Upper lobe of right lung (tissue), 1 donor: ENCODE measurements around the gene RAD54L2. TPM values are rescaled to one million over a fixed set of nuclear protein-coding genes. Genes with fewer than 3 reads are reported as not detected.
"Not testable (repeated sequence)": the region's sequence is repeated elsewhere in the genome, so short reads cannot be mapped to it uniquely, and the experiment has no call there.

Experiments
- ATAC-seq: fragments of 200-7000 bp; cut with Tn5 transposase; one replicate; pipeline ENCODE4 v1.9.1; 2020; ENCODE audit warnings: mild to moderate bottlenecking, moderate library complexity
- DNase-seq: peaks from one replicate; pipeline ENCODE4 v3.0.0-alpha.2; 2020
- H3K27ac ChIP-seq: fragments of 200-600 bp; one replicate; pipeline ENCODE4 v1.8.0; 2022
- H3K27me3 ChIP-seq: fragments of 200-600 bp; one replicate; pipeline ENCODE4 v1.8.0; 2022; ENCODE audit warnings: mild to moderate bottlenecking
- H3K36me3 ChIP-seq: fragments of 200-600 bp; one replicate; pipeline ENCODE4 v1.8.0; 2022
- H3K4me1 ChIP-seq: fragments of 200-600 bp; one replicate; pipeline ENCODE4 v1.8.0; 2022
- H3K4me3 ChIP-seq: fragments of 200-600 bp; one replicate; pipeline ENCODE4 v1.8.0; 2022; ENCODE audit warnings: mild to moderate bottlenecking
- H3K9me3 ChIP-seq: fragments of 200-600 bp; one replicate; pipeline ENCODE4 v1.8.0; 2022
- intact Hi-C: fragments of 100-400 bp; cut with DNase I; formaldehyde crosslinking; loops from one replicate; pipeline ENCODE4 v1.11.0; 2022
- total RNA-seq: library from RNA; stranded (reverse); fragmentation: NEBNext Ultra II Directional; extraction: Animal tissue kit (Norgen Biotek cat#: 25700); gene quantifications from one replicate; pipeline ENCODE4 v1.2.1, GENCODE V29; 2021
- TF ChIP-seq, protein P1 (sequence below): fragments of 200-600 bp; IDR thresholded peaks from one replicate; pipeline ENCODE4 v1.8.0; 2022; ENCODE audit warnings: antibody characterized with exemption
- donor health status: DM: no; HTN: yes; CAD: no; lungs with severe emphysema.

Gene RAD54L2
- total RNA-seq, 1 donor from 2014 or later = 27.9 TPM

DNA sequence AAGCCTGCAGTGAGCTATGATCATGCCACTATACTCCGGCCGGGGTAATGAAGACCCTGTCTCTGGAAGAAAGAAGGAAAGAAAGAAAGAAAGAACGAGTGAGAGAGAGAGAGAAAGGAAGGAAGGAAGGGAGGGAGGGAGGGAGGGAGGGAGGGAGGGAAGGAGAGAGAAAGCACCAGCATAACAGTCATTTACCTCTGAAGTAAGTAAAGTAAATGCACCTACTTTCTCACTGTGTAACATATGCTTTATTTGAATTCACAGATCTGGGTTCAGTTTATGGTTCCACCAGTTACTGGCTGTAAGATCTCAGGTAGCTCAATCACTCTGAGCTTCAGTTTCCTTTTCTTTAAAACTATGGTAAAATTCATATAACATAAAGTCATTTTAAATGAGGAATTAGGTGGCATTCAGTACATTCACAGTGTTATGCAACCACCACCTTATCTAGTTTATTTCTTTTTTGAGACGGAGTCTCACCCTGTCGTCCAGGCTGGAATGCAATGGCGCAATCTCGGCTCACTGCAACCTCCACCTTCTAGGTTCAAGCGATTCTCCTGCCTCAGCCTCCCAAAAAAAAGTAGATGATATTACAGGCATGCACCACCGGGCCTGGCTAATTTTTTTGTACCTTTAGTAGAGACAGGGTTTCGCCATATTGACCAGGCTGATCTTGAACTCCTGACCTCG is 16.1 kb upstream of the RAD54L2 start:
- intact Hi-C loops = no loop called here
- H3K36me3 ChIP-seq = no peaks in the 10 kb centered on the region
- no peak overlapping the region for H3K27ac ChIP-seq
- DNase-seq = no peak
- TF ChIP-seq, protein P1, sequence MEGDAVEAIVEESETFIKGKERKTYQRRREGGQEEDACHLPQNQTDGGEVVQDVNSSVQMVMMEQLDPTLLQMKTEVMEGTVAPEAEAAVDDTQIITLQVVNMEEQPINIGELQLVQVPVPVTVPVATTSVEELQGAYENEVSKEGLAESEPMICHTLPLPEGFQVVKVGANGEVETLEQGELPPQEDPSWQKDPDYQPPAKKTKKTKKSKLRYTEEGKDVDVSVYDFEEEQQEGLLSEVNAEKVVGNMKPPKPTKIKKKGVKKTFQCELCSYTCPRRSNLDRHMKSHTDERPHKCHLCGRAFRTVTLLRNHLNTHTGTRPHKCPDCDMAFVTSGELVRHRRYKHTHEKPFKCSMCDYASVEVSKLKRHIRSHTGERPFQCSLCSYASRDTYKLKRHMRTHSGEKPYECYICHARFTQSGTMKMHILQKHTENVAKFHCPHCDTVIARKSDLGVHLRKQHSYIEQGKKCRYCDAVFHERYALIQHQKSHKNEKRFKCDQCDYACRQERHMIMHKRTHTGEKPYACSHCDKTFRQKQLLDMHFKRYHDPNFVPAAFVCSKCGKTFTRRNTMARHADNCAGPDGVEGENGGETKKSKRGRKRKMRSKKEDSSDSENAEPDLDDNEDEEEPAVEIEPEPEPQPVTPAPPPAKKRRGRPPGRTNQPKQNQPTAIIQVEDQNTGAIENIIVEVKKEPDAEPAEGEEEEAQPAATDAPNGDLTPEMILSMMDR = no peak
- no peaks in the 10 kb centered on the region for H3K4me1 ChIP-seq
- H3K9me3 ChIP-seq = no peaks in the 10 kb centered on the region
- no peak overlapping the region for H3K4me3 ChIP-seq
- ATAC-seq = no peak
- no peaks in the 10 kb centered on the region for H3K27me3 ChIP-seq

DNA sequence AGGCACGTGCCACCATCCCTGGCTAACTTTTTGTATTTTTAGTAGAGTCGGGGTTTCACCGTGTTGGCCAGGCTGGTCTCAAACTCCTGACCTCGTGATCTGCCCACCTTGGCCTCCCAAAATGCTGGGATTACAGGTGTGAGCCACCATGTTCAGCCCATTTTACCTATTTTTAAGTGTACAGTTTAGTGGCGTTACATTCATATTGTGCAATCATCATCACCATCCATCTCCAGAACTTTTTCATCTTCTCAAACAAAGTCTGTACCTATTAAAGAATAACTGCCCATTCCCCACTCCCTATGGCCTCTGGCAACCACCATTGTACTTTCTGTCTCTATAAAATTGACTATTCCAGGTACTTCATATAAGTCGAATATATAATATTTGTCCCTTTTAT is 13.6 kb upstream of the RAD54L2 start:
- H3K27me3 ChIP-seq, H3K36me3 ChIP-seq, H3K4me1 ChIP-seq, intact Hi-C loops, H3K4me3 ChIP-seq, DNase-seq, H3K27ac ChIP-seq, H3K9me3 ChIP-seq, ATAC-seq: not testable (repeated sequence)

GRCh38 chr3:51530485-51530884 is 8.0 kb upstream of the RAD54L2 start:
- Histone ChIP-seq H3K4me3 (no peak overlapping the region), H3K9me3 (no peaks in the 10 kb centered on the region), H3K36me3 (no peaks in the 10 kb centered on the region), H3K27me3 (no peaks in the 10 kb centered on the region), H3K4me1 (no peaks in the 10 kb centered on the region), H3K27ac (no peak overlapping the region)
- no peak for ATAC-seq
- TF ChIP-seq, protein P1 = no peak
- no peak for DNase-seq
- intact Hi-C loops = no loop called here

GRCh38 chr3:51535146-51536019 is 3.1 kb upstream of the RAD54L2 start:
- DNase-seq (no peak), ATAC-seq (no peak)
- no peak overlapping the region for H3K4me3 ChIP-seq
- TF ChIP-seq, protein P1 = no peak
- H3K27me3 ChIP-seq = no peaks in the 10 kb centered on the region
- intact Hi-C loops = no loop called here
- H3K27ac ChIP-seq = no peak overlapping the region
- no peaks in the 10 kb centered on the region for H3K9me3 ChIP-seq
- H3K36me3 ChIP-seq = no peaks in the 10 kb centered on the region
- peaks cover 16% of the 10 kb centered on the region for H3K4me1 ChIP-seq

- peaks cover 18% of the 10 kb centered on the region for H3K4me1 ChIP-seq
- intact Hi-C loops = not testable (repeated sequence)
Measured at GRCh38 chr3:51537631-51538030, 888 bp upstream of the RAD54L2 start.

DNA sequence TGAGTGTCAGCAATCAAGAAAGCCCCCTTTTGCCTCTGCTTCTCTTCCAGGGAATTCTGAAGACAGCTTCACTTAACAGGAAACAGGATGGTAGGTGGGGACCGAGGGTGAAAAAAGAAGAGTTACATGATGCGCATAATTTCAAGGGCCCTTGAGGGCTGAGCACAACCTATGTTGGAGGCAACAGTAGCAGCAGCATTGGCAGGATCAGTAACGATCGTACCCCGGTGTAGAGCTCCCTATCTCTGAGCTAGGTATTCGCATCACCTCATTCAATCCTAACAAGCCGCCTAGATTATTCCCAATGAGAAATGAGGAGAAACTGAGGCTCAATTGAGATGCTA is 432 bp upstream of the RAD54L2 start:
- Histone ChIP-seq H3K9me3 (no peaks in the 10 kb centered on the region), H3K27ac (peak overlapping the region; percentile 93), H3K4me3 (peak overlapping the region; percentile 96), H3K27me3 (no peaks in the 10 kb centered on the region), H3K4me1 (peaks cover 18% of the 10 kb centered on the region), H3K36me3 (peaks cover 7% of the 10 kb centered on the region)
- DNase-seq = no peak
- ATAC-seq = no peak
- intact Hi-C loops = no loop called here
- TF ChIP-seq, protein P1 = no peak

More at GRCh38 chr3:51537631-51538030, 888 bp upstream of the RAD54L2 start:
- DNase-seq, H3K27me3 ChIP-seq, H3K36me3 ChIP-seq, H3K9me3 ChIP-seq, ATAC-seq: not testable (repeated sequence)
- peak overlapping the region; percentile 93 for H3K27ac ChIP-seq
- peak overlapping the region; percentile 96 for H3K4me3 ChIP-seq
